GM19452 (cell line): ENCODE measurements around the gene BAG3.

ENCODE experiments used
- ATAC-seq: cut with Tn5 transposase; IDR thresholded peaks from one replicate; pipeline ENCODE4 v1.9.1; 2021; ENCODE audit not compliant: unreplicated experiment

The BAG3 gene

GRCh38 chr10:119725828-119726675 is 74.9 kb downstream of the BAG3 start, which contains the start of gene INPP5F:
INPP5F (plus strand) TSS chr10:119726050; CDS start chr10:119726263, 213 bp downstream.
- peak; percentile 85 for ATAC-seq

DNA sequence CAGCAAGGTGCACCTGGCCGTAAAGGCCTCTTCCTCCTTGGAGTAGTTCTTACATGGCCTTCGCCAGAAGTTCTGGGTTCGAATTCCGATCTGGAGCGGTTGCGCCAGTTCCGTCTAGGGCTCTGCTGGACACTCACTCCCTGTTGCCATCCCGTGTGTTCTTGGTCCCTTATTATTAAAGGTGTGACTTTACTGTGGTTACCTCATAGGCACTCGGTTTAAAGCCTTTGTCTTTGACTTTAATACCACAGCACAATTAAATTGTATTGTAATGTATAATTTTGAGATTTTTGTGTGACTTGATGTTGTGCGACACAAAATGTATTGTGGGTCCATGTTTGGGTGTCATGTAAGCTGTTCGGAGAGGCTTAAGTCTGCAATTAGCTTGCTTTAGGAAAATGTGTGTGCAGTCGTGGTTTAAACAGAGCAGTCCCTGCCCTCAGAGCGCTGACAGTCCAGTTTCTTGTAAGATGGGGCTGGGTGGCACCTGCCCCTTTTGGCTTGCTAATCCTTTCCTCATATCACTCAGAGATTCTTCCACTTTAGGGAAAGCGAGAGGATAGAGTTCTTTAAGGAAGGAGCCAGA is 75.6 kb downstream of the BAG3 start:
- ATAC-seq: no peak
